Omental fat pad (tissue), 4 donors: Measurements from ENCODE around the gene YTHDC1. TPM values are rescaled to one million over a fixed set of nuclear protein-coding genes. Genes with fewer than 3 reads are reported as not detected.

Source experiments
- ATAC-seq: fragments of 150-250 bp; one replicate; pipeline ENCODE4 v1.9.1; 2016; ENCODE audit warnings: mild to moderate bottlenecking, moderate library complexity; ENCODE audit not compliant: low FRiP score
- DNase-seq: peaks from one replicate; pipeline ENCODE4 v3.0.0-alpha.2; 2019; ENCODE audit warnings: low spot score
- total RNA-seq, 4 donors: library from RNA; depleted of rRNA; stranded (reverse); fragments of >200 nt; gene quantifications; one replicate each; pipeline ENCODE4 v1.1.0, GENCODE V29; 2016
- TF ChIP-seq, protein P1 (sequence below), 3 donors: fragments of 450-650 bp; IDR thresholded peaks; one replicate each; pipeline ENCODE4 v1.5.1; 2016 to 2017; ENCODE audit warnings: antibody characterized with exemption in 3 of 3, mild to moderate bottlenecking in 3 of 3, moderate library complexity in 2 of 3

Gene YTHDC1
- total RNA-seq, 4 donors from 2014 or later = 43.3 to 78.2 (median 60.9) TPM

GRCh38 chr4:68336530-68336929 lies 13.4 kb downstream of the YTHDC1 start:
- DNase-seq = no peak
- TF ChIP-seq, protein P1, sequence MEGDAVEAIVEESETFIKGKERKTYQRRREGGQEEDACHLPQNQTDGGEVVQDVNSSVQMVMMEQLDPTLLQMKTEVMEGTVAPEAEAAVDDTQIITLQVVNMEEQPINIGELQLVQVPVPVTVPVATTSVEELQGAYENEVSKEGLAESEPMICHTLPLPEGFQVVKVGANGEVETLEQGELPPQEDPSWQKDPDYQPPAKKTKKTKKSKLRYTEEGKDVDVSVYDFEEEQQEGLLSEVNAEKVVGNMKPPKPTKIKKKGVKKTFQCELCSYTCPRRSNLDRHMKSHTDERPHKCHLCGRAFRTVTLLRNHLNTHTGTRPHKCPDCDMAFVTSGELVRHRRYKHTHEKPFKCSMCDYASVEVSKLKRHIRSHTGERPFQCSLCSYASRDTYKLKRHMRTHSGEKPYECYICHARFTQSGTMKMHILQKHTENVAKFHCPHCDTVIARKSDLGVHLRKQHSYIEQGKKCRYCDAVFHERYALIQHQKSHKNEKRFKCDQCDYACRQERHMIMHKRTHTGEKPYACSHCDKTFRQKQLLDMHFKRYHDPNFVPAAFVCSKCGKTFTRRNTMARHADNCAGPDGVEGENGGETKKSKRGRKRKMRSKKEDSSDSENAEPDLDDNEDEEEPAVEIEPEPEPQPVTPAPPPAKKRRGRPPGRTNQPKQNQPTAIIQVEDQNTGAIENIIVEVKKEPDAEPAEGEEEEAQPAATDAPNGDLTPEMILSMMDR (IDR thresholded peaks at IDR 0.05) = no peak
- no peak for ATAC-seq

DNA sequence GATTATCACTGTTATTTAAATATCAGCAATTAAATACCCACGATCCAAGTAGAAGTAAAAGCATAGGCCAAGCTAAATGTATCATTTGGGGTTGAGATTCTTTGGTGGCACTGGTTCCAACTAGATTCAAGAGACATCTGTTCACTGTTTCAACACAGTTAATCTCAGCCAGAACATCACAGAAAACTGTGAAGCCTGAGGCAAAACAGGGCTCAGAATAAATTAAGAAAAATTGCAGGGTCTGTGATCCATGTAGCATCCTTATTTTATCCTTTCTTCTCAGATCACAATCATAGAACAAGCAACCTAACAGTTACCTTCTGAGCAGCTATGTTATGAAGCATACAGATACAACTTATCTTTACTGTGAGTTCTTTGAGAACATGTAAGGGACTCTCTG lies 23.7 kb downstream of the YTHDC1 start:
- ATAC-seq = no peak
- TF ChIP-seq, protein P1 (IDR thresholded peaks at IDR 0.05) = no peak
- no peak for DNase-seq

DNA sequence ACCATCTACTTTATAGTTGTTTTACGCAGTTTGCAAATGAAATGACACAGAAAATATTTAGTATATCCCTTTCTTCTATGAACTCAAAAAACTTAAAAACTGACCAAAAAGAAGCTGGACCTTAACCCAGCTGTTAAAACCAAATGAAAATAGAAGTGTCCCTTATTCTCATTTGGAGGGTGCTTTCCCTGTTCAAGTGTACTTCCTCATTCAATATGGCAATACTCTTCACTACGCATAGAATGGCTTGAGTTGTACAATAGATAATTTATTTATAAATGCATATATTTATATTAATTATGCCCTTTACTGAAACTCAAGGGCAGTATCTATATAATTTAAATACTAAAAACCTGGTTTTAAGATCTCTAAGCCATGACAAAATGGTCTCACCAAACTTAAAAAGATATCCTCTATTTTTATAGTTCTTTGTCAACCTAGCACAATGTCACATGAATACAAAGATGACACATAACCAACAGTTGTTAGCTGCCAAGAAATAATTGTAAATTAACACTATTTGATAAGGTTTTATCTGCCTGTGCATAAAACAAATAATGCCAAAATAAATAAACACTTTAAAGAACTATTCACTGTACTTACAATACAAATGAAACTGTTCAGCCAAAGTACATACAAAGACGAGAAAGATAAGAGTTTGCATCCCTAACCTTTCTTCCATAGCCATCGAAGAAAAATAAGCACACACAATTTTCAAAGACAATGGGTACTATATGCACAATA lies 25.2 kb downstream of the YTHDC1 start:
- DNase-seq (no peak), ATAC-seq (no peak)
- TF ChIP-seq, protein P1 (IDR thresholded peaks at IDR 0.05) = no peak

GRCh38 chr4:68319040-68319439 lies 30.9 kb downstream of the YTHDC1 start:
- ATAC-seq = no peak
- DNase-seq = no peak
- TF ChIP-seq, protein P1 (IDR thresholded peaks at IDR 0.05) = no peak

DNA sequence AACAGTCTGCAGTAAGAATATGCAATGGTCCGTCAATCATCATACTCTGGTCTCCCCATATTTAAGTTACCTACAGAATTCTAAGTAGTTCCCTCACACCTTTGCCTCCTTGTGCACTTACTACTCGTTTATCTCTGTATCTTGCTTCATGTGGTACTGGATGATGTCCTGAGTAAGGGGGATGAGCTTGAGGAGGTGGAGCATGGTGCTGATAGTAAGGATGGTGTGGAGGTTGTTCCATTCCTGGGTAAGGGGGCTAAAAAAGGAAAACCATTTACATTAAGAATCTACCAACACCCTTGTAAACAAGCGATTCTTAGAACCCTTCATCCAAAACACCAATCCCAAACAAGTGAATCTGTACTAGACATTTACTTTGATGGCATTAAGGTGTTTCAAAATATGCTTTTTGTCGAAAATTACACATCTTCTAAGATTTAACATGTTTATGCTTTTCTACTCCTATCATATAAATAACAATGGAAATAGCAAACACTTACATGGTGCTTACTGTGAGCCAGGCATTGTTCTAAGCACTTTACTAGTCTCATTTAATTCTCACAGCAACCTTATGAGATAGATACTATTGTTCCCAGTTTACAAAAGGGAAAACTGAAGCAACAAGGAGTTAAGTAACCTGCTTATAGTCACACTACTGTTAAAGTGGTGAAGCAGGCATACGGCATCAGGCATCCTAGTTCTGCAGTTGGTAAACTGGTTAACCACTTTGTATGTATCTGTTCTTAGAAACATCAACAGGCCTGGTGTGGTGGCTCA lies 33.5 kb downstream of the YTHDC1 start:
- DNase-seq (no peak), ATAC-seq (no peak)

DNA sequence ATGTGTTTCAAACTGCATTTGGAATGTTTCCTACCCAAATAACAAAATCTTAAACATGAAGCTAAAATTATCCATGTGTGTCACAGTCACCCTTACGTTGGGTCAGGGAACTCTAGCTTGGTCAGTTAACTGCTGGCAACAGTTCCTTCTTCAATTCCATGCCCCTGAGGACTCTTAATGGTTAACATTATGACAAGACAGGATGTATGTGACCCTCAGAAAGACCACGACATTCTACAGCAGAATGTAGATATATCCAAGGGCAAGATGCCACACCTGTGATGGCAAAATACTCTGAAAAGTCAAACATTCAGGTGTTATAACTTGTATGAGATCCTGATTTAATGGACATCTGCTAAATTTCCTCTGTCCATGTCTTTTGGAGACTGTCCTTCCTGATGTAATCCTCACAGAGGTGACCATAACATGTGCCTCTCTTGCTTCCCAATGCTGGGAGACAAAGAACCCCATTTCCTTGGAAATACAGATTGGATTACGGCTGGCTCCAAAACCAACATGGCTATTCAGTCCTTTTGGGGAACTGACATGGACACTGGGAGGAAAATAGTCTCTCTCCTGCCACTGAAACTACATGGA lies 39.1 kb downstream of the YTHDC1 start:
- DNase-seq (no peak), ATAC-seq (no peak)
- TF ChIP-seq, protein P1 (IDR thresholded peaks at IDR 0.05) = no peak

More for the DNA sequence above, 33.5 kb downstream of the YTHDC1 start:
- TF ChIP-seq, protein P1 (IDR thresholded peaks at IDR 0.05) = no peak
